Lower lobe of right lung (tissue), 2 donors: ENCODE data around the gene MDGA2. TPM values are rescaled to one million over a fixed set of nuclear protein-coding genes. Genes with fewer than 3 reads are reported as not detected.
A peak's percentile ranks its signal among the peaks of the same experiment; 100 is the strongest.

Source experiments
- ATAC-seq, 2 donors: fragments of 200-7000 bp; cut with Tn5 transposase; one replicate each; pipeline ENCODE4 v1.9.1; 2020 to 2022; ENCODE audit warnings: mild to moderate bottlenecking in 2 of 2, moderate library complexity in 2 of 2
- DNase-seq: peaks from one replicate; pipeline ENCODE4 v3.0.0-alpha.2; 2020
- H3K27ac ChIP-seq: fragments of 200-600 bp; one replicate; pipeline ENCODE4 v1.8.0; 2022
- H3K27me3 ChIP-seq: fragments of 200-600 bp; one replicate; pipeline ENCODE4 v1.8.0; 2022; ENCODE audit warnings: low read depth
- H3K36me3 ChIP-seq: fragments of 200-600 bp; one replicate; pipeline ENCODE4 v1.8.0; 2022; ENCODE audit warnings: mild to moderate bottlenecking
- H3K4me1 ChIP-seq: fragments of 200-600 bp; one replicate; pipeline ENCODE4 v1.8.0; 2022
- H3K4me3 ChIP-seq: fragments of 200-600 bp; one replicate; pipeline ENCODE4 v1.8.0; 2022; ENCODE audit warnings: mild to moderate bottlenecking
- H3K9me3 ChIP-seq: fragments of 200-600 bp; one replicate; pipeline ENCODE4 v1.8.0; 2022
- CTCF ChIP-seq: fragments of 200-600 bp; IDR thresholded peaks from one replicate; pipeline ENCODE4 v1.8.0; 2022; ENCODE audit warnings: antibody characterized with exemption, mild to moderate bottlenecking
- intact Hi-C: fragments of 100-400 bp; cut with DNase I; formaldehyde crosslinking; loops from one replicate; pipeline ENCODE4 v1.11.0; 2022
- total RNA-seq: library from RNA; stranded (reverse); fragmentation: NEBNext Ultra II Directional; extraction: Animal tissue kit (Norgen Biotek cat#: 25700); gene quantifications from one replicate; pipeline ENCODE4 v1.2.1, GENCODE V29; 2021
- donor health status: DM: no; HTN: yes; CAD: no; lungs with severe emphysema.

Gene MDGA2
- total RNA-seq, 1 donor from 2014 or later, result 0.24 TPM

- DNase-seq (no peak), ATAC-seq (no peak)
- H3K27me3 ChIP-seq, result no peaks in the 10 kb centered on the region
- H3K4me1 ChIP-seq, result no peaks in the 10 kb centered on the region
- H3K36me3 ChIP-seq, result no peaks in the 10 kb centered on the region
- H3K9me3 ChIP-seq, result no peaks in the 10 kb centered on the region
- intact Hi-C loops, result no loop called here
- TF ChIP-seq CTCF, result no peak
- no peak overlapping the region for H3K4me3 ChIP-seq
- H3K27ac ChIP-seq, result no peak overlapping the region
Observed at GRCh38 chr14:47060050-47060449, 615.4 kb downstream of the MDGA2 start.

GRCh38 chr14:47057364-47057763, 618.0 kb downstream of the MDGA2 start:
- Histone ChIP-seq H3K36me3 (no peaks in the 10 kb centered on the region), H3K27me3 (no peaks in the 10 kb centered on the region), H3K4me1 (no peaks in the 10 kb centered on the region), H3K4me3 (no peak overlapping the region), H3K27ac (no peak overlapping the region), H3K9me3 (no peaks in the 10 kb centered on the region)
- no peak for TF ChIP-seq CTCF
- ATAC-seq (no peak), DNase-seq (no peak)
- intact Hi-C loops, result no loop called here

- no peaks in the 10 kb centered on the region for H3K36me3 ChIP-seq
- DNase-seq, result no peak
- H3K27ac ChIP-seq, result no peak overlapping the region
- H3K4me3 ChIP-seq, result no peak overlapping the region
- H3K4me1 ChIP-seq, result no peaks in the 10 kb centered on the region
- peak; percentile 71 to 85 for ATAC-seq
- no peaks in the 10 kb centered on the region for H3K27me3 ChIP-seq
- intact Hi-C loops, result no loop called here
- TF ChIP-seq CTCF, result peak; percentile 10
- no peaks in the 10 kb centered on the region for H3K9me3 ChIP-seq
Observed at GRCh38 chr14:47044841-47045240, 630.6 kb downstream of the MDGA2 start.

GRCh38 chr14:47040550-47040949, 634.9 kb downstream of the MDGA2 start:
- no peaks in the 10 kb centered on the region for H3K27me3 ChIP-seq
- no peak overlapping the region for H3K27ac ChIP-seq
- H3K36me3 ChIP-seq, result no peaks in the 10 kb centered on the region
- H3K4me1 ChIP-seq, result no peaks in the 10 kb centered on the region
- DNase-seq, result no peak
- TF ChIP-seq CTCF, result peak; percentile 22
- no peaks in the 10 kb centered on the region for H3K9me3 ChIP-seq
- peak; percentile 80 to 83 for ATAC-seq
- intact Hi-C loops, result no loop called here
- no peak overlapping the region for H3K4me3 ChIP-seq

- intact Hi-C loops, result no loop called here
- Histone ChIP-seq H3K36me3 (no peaks in the 10 kb centered on the region), H3K27me3 (no peaks in the 10 kb centered on the region), H3K9me3 (no peaks in the 10 kb centered on the region), H3K27ac (no peak overlapping the region), H3K4me1 (no peaks in the 10 kb centered on the region), H3K4me3 (no peak overlapping the region)
- TF ChIP-seq CTCF, result no peak
- no peak for ATAC-seq
- DNase-seq, result no peak
Observed at GRCh38 chr14:47039336-47039735, 636.1 kb downstream of the MDGA2 start.

- no peaks in the 10 kb centered on the region for H3K27me3 ChIP-seq
- no peak overlapping the region for H3K27ac ChIP-seq
- no peak for ATAC-seq
- no peaks in the 10 kb centered on the region for H3K9me3 ChIP-seq
- no peak overlapping the region for H3K4me3 ChIP-seq
- H3K36me3 ChIP-seq, result no peaks in the 10 kb centered on the region
- DNase-seq, result no peak
- intact Hi-C loops, result no loop called here
- no peaks in the 10 kb centered on the region for H3K4me1 ChIP-seq
- TF ChIP-seq CTCF, result no peak
Observed at GRCh38 chr14:47022721-47023120, 652.7 kb downstream of the MDGA2 start.
